GM19023 (cell line): ENCODE data around the gene EPB42.
"Not testable (repeated sequence)": the region's sequence is repeated elsewhere in the genome, so short reads cannot be mapped to it uniquely, and the experiment has no call there.

Experiments used
- ATAC-seq: cut with Tn5 transposase; IDR thresholded peaks from one replicate; pipeline ENCODE4 v1.9.1; 2021; ENCODE audit warnings: mild to moderate bottlenecking, moderate library complexity; ENCODE audit not compliant: unreplicated experiment

Gene EPB42

DNA sequence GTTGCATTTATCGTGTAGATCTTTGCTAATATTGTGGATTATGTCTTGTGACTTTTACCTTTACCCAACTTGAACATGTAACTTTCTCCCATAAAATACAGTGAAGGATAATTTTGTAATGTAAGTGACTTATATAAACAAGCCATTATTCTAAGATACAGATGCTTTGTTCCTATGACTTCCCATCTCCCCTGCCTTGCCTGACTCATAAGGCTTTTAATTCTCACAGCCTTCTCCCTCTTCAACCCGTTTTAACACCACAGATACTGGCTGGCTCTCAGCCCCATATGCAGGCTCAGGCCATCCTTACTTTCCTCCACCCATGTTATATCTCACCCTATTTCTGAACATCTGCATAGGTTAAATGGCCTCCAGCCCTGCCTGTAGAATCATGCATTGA is 31.5 kb downstream of the EPB42 start:
- ATAC-seq = no peak

DNA sequence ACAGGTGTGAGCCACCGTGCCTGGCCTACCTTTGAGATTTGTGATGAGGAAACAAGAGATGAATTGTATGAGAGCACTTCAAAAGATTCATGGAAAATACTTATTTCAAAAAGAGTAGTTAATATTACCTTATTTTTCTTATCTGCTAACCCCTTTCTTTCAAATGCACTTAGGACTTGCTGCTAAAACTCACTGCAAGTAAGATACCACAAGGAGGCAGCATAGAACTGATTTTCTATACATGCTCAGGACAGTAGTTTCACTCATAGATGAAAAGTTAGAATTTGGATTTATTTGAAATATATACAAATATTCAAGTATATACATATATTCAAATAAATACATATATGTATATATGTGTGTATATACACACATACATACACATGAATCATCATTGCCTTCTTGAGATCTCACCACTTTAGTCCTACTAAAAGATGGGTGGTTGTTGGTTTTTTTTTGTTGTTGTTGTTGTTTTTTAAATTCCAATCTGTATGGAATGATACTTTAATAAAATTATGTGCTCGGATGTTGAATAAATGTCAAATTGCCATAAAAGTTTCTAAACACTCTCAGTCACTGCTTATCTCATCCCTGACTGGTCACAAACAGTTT is 33.2 kb downstream of the EPB42 start:
- ATAC-seq = no peak

DNA sequence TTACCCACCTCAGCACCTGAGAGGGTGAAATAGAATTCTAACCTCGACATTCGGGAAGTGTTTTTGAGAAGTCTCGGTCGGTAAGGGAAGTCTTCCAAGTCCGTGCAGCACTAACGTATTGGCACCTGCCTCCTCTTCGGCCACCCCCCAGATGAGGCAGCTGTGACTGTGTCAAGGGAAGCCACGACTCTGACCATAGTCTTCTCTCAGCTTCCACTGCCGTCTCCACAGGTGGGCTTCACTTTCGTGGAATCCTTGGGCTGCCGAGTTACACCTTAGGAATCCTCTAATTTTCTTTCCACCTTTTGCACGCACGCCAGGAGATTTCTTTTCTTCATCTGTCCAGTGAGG is 34.8 kb downstream of the EPB42 start:
- peak; percentile 17 for ATAC-seq

DNA sequence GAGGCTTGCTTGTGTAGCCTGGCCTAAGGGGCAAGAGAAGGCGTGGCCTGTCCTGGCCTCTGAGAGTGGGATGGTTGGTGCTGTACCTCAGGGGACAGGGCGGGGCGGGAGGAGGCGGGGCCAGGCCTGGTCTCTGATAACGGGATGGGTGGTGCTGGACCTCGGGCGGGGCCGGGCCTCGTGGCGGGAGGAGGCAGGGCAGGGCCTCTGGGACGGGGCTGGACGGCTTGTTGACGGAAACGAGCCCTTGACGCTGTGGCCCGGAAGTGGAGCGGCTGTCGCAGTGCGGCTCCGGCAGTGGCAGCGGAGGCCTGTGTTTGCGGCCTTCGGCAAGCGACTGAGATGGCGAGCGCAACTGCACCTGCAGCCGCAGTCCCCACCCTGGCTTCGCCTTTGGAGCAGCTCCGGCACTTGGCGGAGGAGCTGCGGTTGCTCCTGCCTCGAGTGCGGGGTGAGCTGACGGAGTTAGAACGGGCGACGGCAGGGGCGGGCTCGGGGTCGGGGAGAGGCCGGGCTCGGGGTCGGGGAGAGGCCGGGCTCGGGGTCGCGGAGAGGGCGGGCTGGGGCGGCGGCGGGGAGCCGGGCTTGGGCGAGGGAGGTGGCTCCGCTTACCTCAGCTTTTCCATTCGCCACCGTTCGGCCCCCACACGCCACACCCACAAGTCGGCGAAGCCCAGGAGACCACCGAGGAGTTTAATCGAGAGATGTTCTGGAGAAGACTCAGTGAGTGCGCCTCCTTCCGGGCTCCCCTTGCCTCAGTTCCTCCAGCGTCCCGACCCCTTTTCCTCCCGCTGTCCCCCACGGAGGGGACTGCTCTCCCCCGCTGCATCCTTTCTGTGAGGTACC is 35.4 kb downstream of the EPB42 start, which contains the start of gene CCNDBP1:
Gene CCNDBP1, plus strand, starts transcription at position 247 of the 846 bp plus-strand sequence. Its CDS starts 96 bp downstream, at position 343.
- peak; percentile 98 for ATAC-seq

DNA sequence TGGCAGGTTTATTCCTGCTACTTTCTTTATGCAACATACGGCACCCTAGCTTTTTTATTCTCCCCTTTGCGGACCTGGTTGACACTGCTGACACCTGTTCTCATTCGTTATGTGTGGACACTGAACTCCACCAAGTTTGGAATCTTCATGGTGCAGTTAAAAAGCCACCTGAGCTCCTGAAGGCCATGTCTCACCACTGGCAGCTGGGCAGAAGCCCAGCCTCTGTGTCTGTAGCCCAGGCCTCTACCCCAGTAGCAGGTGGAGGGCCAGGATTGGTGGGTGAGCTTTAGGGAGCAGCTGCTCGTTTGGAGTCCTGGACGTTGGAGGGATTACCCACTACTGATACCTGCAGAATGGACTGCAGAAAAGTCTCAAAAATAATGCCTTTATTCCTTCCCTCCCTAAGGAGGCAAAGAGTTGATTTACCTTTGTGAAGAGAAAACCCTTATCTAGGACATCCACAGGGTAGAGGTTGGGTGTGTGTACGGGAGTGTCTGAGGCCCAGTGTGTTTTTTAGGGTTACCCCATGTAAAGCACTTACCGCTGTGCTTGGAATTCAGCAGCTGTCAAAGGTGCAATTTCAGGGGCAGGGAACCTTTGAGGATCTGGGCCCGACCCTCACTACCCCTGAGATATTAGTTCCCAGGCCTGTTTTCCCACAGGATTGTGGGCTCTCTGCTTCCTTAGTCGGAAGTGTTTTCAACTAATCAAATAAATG is 36.3 kb downstream of the EPB42 start:
- ATAC-seq = no peak

DNA sequence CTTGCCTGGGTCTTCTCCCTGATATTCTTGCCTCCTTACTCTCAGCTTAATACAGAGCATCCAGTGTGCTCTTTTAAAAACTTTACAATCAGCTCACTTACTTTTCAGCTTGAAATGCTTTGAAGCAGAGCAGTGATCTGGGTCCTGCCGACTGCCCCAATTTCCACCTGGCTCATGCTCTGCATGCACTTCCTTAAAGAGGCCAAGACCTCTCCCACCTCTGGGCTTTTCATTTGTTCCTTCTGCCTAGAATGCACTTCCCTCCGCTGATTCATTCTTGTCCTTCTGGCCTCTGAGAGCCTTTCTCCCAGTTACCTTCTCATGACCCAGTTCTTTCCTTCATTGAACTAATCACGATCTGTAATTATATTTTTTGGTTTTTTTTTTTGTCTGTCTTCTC is 37.5 kb downstream of the EPB42 start:
- no peak for ATAC-seq

DNA sequence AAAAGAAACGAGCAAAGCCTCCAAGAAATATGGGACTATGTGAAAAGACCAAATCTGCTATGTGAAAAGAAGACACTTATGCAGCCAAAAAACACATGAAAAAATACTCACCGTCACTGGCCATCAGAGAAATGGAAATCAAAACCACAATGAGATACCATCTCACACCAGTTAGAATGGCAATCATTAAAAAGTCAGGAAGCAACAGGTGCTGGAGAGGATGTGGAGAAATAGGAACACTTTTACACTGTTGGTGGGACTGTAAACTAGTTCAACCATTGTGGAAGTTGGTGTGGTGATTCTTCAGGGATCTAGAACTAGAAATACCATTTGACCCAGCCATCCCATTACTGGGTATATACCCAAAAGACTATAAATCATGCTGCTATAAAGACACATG is 43.7 kb downstream of the EPB42 start:
- ATAC-seq = not testable (repeated sequence)

DNA sequence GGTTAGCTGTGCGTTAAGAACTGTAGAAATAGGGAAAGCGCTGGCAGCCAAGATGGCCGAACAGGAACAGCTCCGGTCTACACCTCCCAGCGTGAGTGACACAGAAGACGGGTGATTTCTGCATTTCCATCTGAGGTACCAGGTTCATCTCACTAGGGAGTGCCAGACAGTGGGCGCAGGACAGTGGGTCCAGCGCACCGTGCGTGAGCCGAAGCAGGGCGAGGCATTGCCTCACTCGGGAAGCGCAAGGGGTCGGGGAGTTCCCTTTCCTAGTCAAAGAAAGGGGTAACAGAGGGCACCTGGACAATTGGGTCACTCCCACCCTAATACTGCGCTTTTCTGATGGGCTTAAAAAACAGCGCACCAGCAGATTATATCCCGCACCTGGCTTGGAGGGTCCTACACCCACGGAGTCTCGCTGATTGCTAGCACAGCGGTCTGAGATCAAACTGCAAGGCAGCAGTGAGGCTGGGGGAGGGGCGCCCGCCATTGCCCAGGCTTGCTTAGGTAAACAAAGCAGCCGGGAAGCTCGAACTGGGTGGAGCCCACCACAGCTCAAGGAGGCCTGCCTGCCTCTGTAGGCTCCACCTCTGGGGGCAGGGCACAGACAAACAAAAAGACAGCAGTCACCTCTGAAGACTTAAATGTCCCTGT is 45.0 kb downstream of the EPB42 start:
- ATAC-seq = not testable (repeated sequence)

DNA sequence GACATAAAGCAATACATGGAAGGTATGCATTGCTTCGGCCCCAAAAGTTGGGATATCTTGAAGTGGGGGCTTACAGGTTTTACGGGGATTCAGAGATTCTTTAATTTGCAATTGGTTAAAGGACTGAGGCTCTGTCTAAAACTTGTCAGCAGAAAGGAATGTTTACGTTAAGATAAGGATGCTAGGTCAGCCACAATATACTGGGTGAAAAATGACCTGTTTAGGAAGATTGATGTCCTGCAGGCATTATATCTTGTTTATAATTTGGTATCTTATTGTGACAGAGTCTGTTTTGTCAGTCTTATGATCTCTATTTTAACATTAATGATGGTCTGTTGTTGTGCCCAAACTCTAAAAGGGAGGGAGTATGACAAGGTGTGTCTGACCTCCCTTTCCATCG is 50.9 kb downstream of the EPB42 start:
- no peak for ATAC-seq

DNA sequence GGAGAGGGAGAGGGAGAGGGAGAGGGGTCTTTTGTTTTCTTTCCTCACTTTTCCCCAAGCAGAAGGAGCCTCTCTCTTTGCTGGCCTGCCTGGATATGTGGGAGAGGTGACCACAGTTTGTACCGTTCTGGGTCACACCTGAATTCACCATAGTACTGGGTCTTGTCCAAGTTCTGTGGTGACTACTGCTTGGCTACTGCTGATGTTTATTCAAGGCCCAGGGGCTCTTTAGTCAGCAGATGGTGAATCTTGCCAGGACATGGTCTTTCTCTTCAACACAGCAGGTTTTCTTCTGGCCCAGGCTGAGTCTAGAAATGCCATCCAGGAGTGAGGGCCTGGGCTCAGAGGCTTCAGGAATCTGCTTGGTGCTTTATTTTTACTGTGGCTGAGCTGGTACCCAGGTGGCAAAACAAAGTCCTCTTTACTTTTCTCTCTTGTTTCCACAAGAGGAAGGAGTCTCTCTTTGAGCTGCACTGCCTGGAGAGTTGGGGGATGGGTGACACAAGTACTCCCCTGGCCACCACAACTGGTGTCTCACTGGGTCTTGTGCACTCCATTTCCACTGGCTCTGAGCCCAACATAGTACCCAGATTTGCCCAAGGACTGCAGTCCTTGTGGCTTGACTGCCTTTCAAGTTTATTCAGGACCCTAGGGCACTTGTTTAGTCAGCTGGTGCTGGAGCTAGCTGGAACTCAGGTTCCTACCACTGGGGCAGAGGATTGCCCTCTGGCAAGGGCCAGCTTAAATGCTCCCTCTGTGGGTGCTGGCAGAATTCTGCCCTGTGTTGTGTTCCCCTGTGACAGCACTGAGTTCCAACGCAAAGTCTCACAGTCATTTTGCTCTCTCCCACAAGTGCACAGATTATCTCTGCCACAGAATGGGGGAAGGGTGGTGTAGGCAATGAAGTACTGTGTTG is 52.4 kb downstream of the EPB42 start:
- no peak for ATAC-seq

DNA sequence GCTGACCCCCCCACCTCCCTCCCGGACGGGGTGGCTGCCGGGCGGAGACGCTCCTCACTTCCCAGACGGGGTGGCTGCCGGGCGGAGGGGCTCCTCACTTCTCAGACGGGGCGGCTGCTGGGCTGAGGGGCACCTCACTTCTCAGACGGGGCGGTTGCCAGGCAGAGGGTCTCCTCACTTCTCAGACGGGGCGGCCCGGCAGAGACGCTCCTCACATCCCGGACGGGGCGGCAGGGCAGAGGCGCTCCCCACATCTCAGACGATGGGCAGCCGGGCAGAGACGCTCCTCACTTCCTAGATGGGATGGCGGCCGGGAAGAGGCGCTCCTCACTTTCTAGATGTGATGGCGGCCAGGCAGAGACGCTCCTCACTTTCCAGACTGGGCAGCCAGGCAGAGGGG is 53.6 kb downstream of the EPB42 start:
- not testable (repeated sequence) for ATAC-seq

DNA sequence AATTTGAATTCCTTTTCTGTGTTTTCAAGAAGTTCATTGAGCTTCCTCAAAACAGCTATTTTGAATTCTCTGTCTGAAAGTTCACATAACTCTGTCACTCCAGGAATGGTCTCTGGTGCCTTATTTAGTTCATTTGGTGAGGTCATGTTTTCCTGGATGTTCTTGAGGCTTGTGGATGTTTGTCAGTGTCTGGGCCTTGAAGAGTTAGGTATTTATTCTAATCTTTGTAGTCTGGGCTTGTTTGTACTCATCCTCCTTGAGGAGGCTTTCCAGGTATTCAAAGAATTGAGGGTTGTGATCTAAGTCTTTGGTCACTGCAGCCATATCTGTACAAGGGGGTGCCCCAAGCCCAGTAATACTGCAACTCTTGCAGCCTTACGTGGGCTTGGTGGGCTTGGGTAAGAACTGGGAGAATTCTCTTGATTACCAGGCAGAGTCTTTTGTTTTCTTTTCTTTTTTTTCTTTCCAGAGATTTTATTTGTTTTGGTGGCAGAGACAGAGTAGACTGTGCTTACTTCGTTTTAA is 55.0 kb downstream of the EPB42 start:
- ATAC-seq = no peak

DNA sequence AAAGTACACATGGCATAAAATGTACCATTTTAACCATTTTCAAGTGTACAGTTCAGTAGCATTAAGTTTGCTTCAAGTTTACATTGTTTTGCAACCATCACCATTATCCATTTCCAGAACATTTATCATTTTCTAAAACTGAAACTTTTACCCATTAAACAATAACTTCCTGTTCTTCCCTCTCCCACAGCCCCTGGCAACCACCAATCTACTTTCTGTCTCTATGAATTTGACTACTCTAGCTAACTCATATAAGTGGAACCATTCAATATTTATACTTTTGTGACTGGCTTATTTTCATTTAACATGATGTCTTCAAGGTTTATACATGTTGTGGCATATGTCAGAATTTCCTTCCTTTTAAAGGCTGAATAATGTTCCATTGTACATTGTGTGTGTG is 67.5 kb downstream of the EPB42 start:
- no peak for ATAC-seq

DNA sequence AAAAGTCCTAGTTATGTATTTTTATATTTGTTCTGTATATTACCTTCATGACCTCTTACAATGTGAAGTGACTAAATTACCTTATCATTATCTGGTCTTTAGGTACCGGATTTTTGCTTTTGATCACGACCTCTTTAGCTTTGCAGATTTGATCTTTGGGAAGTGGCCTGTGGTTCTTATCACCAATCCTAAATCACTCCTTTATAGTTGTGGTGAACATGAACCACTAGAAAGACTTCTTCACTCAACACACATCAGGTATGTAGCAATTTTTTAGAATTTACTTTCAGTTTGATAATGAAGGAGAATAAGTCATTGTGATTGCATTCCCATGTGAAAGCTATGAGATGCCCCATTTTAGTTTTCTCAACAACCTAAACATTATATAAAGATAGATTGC is 69.1 kb downstream of the EPB42 start:
- no peak for ATAC-seq

DNA sequence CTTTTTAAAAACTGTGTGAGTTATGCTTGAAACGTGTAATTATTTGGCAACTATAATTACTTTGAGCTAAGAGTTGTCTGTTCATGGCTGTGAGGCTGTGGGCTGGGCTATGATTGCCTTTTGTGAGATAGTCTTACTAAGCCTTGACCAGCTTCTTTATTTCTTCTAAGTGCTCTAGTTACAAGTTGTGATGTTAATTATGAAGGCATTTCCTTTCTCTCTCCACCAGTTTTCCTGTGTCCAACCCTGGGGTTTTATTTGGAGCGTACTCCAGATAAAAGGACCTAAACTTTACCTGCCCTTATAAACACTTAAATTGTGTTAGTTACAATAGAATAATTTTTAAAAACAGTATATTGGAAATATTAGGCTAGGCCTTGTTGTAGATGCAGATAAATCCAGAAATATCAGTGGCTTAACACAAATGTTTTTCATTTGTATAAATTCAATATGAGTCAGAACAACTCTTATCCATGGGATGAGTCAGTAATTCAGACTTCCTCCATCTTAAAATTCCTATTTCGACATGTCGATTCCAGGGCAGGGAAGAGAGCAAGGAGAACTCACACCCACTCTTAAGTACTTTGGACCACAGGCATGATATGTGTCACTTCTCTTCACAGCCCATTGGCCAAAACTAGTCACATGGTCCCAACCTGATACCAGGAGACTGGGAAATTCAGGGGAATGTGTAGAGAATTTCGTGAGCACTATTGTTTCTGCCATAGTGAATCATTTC is 70.5 kb downstream of the EPB42 start:
- no peak for ATAC-seq
